Tibial nerve (tissue), 4 donors: ENCODE measurements around the gene FRY. TPM values are rescaled to one million over a fixed set of nuclear protein-coding genes. Genes with fewer than 3 reads are reported as not detected.
"Not testable (repeated sequence)": the region's sequence is repeated elsewhere in the genome, so short reads cannot be mapped to it uniquely, and the experiment has no call there.

Experiments used
- DNase-seq, 2 donors: peaks; one replicate each; pipeline ENCODE4 v3.0.0-alpha.2; 2019; ENCODE audit warnings: low spot score in 2 of 2
- H3K27ac ChIP-seq, 4 donors: fragments of 200-600 bp; sonication (generic) in 3 of 4; one replicate each; pipeline ENCODE4 v1.5.1; 2017 to 2019; ENCODE audit warnings: mild to moderate bottlenecking in 1 of 4
- H3K27me3 ChIP-seq, 2 donors: fragments of 200-600 bp; sonication (generic) in 1 of 2; one replicate each; pipeline versions ENCODE4 v1.5.1 to v1.6.0; 2017 to 2019
- H3K36me3 ChIP-seq, 3 donors: fragments of 200-600 bp; sonication (generic); one replicate each; pipeline ENCODE4 v1.5.1; 2018 to 2019
- H3K4me1 ChIP-seq, 4 donors: fragments of 200-600 bp; sonication (generic) in 3 of 4; one replicate each; pipeline ENCODE4 v1.5.1; 2017 to 2019
- H3K4me3 ChIP-seq, 4 donors: fragments of 200-600 bp; sonication (generic) in 3 of 4; one replicate each; pipeline ENCODE4 v1.5.1; 2017 to 2019; ENCODE audit warnings: mild to moderate bottlenecking in 1 of 4, moderate library complexity in 1 of 4
- H3K9me3 ChIP-seq, 4 donors: fragments of 200-600 bp; sonication (generic) in 3 of 4; one replicate each; pipeline ENCODE4 v1.5.1; 2017 to 2019
- EP300 ChIP-seq, 2 donors: sonication (generic); formaldehyde crosslinking; IDR thresholded peaks; one replicate each; pipeline ENCODE4 v1.6.1; 2017; ENCODE audit warnings: antibody characterized with exemption in 2 of 2, mild to moderate bottlenecking in 1 of 2
- POLR2A ChIP-seq, 2 donors: fragments of 450-650 bp; IDR thresholded peaks; one replicate each; pipeline ENCODE4 v1.6.1; 2017; ENCODE audit warnings: antibody characterized with exemption in 2 of 2, mild to moderate bottlenecking in 2 of 2, moderate library complexity in 2 of 2
- WGBS, 2 donors: methylation state at CpG; one replicate each; pipeline ENCODE4 v1.1.5; 2018; 5-methylcytosine and 5-hydroxymethylcytosine counted together
- total RNA-seq, 4 donors: library from RNA; depleted of rRNA; stranded (reverse); fragments of >200 nt; gene quantifications; one replicate each; pipeline ENCODE4 v1.1.0, GENCODE V29; 2016
- TF ChIP-seq, protein P1 (sequence below), 5 experiments: fragments of 200-600 bp in 3 of 5; fragments of 450-650 bp in 2 of 5; sonication (generic) in 3 of 5; IDR thresholded peaks; one replicate each; pipeline ENCODE4 v1.5.1; 2016 to 2019; ENCODE audit warnings: antibody characterized with exemption in 5 of 5, mild to moderate bottlenecking in 3 of 5, moderate library complexity in 2 of 5

FRY gene
- 10 to 100 TPM; 48.9 to 94.6 (median 75.8) TPM for total RNA-seq

DNA sequence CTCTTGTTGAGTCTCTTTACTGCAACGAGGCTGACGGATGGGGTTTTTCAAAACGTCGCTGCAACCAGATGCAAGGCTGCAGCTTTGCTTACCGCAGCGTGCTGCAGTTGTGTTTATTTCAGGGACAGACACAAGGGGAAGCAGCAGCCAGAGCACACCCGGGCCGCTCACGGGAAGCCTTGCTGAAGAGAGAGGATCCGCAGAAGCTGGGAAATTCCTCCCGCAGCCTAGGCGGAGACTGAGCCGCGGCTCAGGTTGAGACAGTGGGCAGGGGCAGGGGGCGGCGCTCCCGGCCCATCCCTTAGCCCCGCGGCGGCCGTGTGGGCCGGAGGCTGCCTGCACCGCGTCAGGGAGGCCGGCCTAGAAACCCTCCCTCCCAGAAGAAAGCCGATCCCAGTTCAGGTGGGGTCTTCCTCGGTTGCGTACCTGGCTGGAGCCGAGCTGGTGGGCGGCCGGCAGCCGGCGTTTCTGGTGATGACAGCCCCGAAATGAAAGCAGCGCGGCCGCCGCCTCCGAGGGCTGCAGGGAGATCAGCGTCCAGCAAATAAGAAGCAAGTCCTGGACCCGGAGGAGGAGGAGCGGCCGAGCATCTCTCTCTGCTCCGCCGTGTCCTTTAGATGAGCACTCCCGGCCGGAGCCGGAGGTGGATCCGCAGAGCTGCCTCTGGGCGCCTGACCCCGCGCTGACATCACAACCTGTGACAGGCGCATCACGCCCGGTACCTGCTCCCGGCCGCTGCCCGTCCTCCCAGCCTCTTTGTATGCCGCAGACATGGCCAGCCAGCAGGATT lies at the start of gene FRY:
FRY (plus strand) TSS at position 750 of the 790 bp plus-strand sequence; CDS start at position 772, 22 bp downstream.
- Histone ChIP-seq H3K9me3 (no peaks in the 10 kb centered on the region), H3K4me1 (peaks cover 0 to 12% (median 0%) of the 10 kb centered on the region in 4 donors), H3K27me3 (no peaks in the 10 kb centered on the region), H3K36me3 (no peaks in the 10 kb centered on the region), H3K4me3 (peak within 1 kb of the TSS; percentile 68 to 88 (median 70)), H3K27ac (peak within 1 kb of the TSS; percentile 65 to 83 (median 76))
- 0 to 1% methylated on average over 22 to 41 of the region's 59 CpGs for WGBS, 2 donors
- peak; percentile 22 to 27 for DNase-seq
- TF ChIP-seq EP300 (IDR thresholded peaks at IDR 0.05) (peak in 1 of 2 donors; percentile 59), POLR2A (IDR thresholded peaks at IDR 0.05) (no peak)
- TF ChIP-seq, protein P1, sequence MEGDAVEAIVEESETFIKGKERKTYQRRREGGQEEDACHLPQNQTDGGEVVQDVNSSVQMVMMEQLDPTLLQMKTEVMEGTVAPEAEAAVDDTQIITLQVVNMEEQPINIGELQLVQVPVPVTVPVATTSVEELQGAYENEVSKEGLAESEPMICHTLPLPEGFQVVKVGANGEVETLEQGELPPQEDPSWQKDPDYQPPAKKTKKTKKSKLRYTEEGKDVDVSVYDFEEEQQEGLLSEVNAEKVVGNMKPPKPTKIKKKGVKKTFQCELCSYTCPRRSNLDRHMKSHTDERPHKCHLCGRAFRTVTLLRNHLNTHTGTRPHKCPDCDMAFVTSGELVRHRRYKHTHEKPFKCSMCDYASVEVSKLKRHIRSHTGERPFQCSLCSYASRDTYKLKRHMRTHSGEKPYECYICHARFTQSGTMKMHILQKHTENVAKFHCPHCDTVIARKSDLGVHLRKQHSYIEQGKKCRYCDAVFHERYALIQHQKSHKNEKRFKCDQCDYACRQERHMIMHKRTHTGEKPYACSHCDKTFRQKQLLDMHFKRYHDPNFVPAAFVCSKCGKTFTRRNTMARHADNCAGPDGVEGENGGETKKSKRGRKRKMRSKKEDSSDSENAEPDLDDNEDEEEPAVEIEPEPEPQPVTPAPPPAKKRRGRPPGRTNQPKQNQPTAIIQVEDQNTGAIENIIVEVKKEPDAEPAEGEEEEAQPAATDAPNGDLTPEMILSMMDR (IDR thresholded peaks at IDR 0.05) = peak in 3 of 5 experiments; percentile 6 to 16 (median 16)

DNA sequence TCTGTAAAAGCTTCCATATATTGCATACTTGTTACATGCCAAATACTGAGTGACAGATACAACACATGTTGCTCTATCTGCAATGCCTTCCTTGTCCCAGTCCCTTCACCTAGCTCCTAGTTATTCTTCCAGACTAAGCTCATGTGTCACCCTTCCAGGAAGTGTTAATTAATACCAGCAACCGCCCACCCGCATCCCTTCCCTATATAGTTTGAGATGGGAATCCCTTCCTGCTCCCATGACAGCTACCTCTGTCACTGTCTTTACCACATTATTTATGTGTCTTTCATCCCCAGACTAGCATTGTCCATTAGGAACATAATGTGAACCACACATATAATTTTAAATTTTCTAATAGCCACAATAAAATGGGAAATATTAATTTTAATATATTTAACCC lies 49.5 kb upstream of the FRY start:
- no peak overlapping the region for H3K27ac ChIP-seq
- no peak for DNase-seq
- no peak for TF ChIP-seq POLR2A (IDR thresholded peaks at IDR 0.05)
- TF ChIP-seq, protein P1 (IDR thresholded peaks at IDR 0.05) = no peak
- H3K9me3 ChIP-seq = no peaks in the 10 kb centered on the region
- no peak overlapping the region for H3K4me3 ChIP-seq
- H3K27me3 ChIP-seq = no peaks in the 10 kb centered on the region
- 87 to 89% methylated on average over 2 of the region's 2 CpGs for WGBS, 2 donors
- H3K36me3 ChIP-seq = no peaks in the 10 kb centered on the region
- H3K4me1 ChIP-seq = peaks cover 0 to 7% (median 0%) of the 10 kb centered on the region in 4 donors

DNA sequence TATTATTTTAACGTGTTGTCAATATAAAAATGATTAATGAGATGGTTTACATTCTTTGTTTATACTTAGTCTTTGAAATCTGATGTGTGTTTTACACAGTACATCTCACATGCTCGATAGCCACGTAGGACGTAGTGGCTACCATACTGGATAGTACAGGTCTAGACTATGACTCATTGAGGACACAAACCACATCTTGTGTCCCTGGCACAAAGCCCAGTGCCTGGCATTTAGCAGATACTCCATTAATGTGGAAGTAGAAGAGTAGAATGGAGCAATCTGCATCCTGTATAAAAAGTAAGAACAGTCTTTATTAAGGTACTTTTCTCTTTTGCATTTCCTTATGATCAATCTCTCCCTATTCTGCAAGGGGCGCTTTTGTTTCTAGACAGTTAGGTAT lies 49.0 kb upstream of the FRY start:
- 63 to 68% methylated on average over 5 of the region's 5 CpGs for WGBS, 2 donors
- DNase-seq = peak; percentile 41 to 72
- H3K9me3 ChIP-seq = no peaks in the 10 kb centered on the region
- no peak overlapping the region for H3K4me3 ChIP-seq
- H3K36me3 ChIP-seq = no peaks in the 10 kb centered on the region
- TF ChIP-seq, protein P1 (IDR thresholded peaks at IDR 0.05) = no peak
- peak in 1 of 2 donors; percentile 56 for TF ChIP-seq EP300 (IDR thresholded peaks at IDR 0.05)
- peaks cover 0 to 10% (median 0%) of the 10 kb centered on the region in 4 donors for H3K4me1 ChIP-seq
- no peak overlapping the region for H3K27ac ChIP-seq
- H3K27me3 ChIP-seq = no peaks in the 10 kb centered on the region

DNA sequence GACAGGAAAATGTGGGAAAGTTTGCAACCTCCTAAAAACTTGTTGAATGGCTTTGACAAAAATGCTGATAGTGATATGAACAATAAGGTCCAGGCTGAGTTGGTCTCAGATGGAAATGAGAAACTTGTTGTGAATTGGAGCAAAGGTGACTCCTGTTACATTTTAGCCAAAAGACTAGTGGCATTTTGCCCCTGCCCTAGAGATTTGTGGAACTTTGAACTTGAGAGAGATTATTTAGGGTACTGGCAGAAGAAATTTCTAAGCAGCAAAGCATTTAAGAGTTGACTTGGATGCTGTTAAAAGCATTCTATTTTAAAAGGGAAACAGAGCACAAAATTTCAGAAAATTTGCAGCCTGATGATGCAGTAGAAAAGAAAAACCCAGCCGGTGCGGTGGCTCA lies 47.9 kb upstream of the FRY start:
- not testable (repeated sequence) for H3K36me3 ChIP-seq, H3K9me3 ChIP-seq, DNase-seq, H3K4me3 ChIP-seq, H3K27me3 ChIP-seq, H3K27ac ChIP-seq
- WGBS, 2 donors = 88 to 94% methylated on average over 2 of the region's 2 CpGs
- H3K4me1 ChIP-seq = peaks cover 0 to 17% (median 0%) of the 10 kb centered on the region in 4 donors

DNA sequence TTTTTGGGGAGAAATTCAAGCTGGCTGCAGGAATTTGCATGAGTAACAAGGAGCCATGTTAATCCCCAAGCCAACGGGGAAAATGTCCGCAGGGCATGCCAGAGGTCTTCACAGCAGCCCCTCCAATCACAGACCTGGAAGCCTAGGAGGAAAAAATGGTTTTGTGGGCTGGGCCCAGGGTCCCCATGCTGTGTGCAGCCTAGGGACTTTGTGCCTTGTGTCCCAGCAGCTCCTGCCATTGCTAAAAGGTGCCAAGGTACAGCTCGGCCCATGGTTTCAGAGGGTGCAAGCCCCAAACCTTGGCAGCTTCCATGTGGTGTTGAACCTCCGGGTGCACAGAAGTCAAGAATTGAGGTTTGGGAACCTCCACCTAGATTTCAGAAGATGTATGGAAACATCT lies 47.2 kb upstream of the FRY start:
- not testable (repeated sequence) for H3K36me3 ChIP-seq, H3K9me3 ChIP-seq, H3K4me3 ChIP-seq, DNase-seq, H3K27ac ChIP-seq, H3K27me3 ChIP-seq
- WGBS, 2 donors = 94 to 98% methylated on average over 4 of the region's 4 CpGs
- H3K4me1 ChIP-seq = peaks cover 0 to 17% (median 0%) of the 10 kb centered on the region in 4 donors

DNA sequence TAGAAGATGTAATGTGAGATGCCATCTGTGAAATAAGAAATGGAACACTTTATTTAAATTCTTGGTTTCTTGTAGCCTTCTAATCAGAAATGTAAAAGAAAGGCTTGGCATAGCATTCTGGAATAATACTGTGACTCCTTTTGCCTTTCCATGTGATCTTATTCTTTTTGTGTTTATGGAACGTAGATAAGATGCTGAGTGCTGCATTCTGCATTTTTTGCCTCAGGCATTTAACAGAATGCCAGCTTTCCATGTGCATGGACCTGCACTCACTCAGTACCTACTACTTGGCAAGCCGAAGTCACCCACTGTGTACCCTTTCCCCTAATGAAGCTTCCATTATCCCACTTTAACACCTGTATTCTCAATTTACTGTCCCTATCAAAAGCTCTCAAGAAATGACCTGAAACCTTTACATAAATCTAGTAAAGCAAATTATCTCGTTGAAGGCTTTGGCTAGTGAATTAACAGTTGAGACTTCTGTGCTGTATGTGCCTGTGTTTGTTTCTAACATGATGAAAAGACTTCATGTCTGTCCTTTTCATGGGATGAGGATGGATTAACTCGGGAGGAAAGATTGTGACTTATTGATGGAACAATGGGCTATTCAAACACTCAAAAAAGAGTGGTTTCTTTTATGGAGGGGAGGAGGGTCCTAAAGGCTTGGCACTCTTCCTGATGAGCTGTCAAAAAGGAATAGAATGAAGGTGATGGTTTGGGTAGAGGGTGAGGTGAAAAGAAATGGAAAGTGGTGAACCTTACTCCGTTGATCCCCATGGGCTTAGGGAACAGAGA lies 44.7 kb upstream of the FRY start:
- 49 to 54% methylated on average over 5 of the region's 5 CpGs for WGBS, 2 donors
- H3K4me3 ChIP-seq = no peak overlapping the region
- TF ChIP-seq EP300 (IDR thresholded peaks at IDR 0.05) = no peak
- TF ChIP-seq, protein P1 (IDR thresholded peaks at IDR 0.05) = no peak
- no peak for TF ChIP-seq POLR2A (IDR thresholded peaks at IDR 0.05)
- H3K9me3 ChIP-seq = peaks cover 0 to 3% (median 0%) of the 10 kb centered on the region in 4 donors
- no peaks in the 10 kb centered on the region for H3K27me3 ChIP-seq
- DNase-seq = no peak
- H3K27ac ChIP-seq = no peak overlapping the region
- H3K4me1 ChIP-seq = peaks cover 0 to 17% (median 0%) of the 10 kb centered on the region in 4 donors
- H3K36me3 ChIP-seq = no peaks in the 10 kb centered on the region
